Sciatic nerve (tissue), 2 donors: ENCODE results near the gene EPHA3. TPM values are rescaled to one million over a fixed set of nuclear protein-coding genes. Genes with fewer than 3 reads are reported as not detected.
A peak's percentile ranks its signal among the peaks of the same experiment; 100 is the strongest.

Experiments
- ATAC-seq: fragments of 200-7000 bp; cut with Tn5 transposase; one replicate; pipeline ENCODE4 v1.9.1; 2020; ENCODE audit warnings: mild to moderate bottlenecking, moderate library complexity
- DNase-seq: peaks from one replicate; pipeline ENCODE4 v3.0.0-alpha.2; 2020; ENCODE audit warnings: low spot score
- intact Hi-C: fragments of 100-400 bp; cut with DNase I; formaldehyde crosslinking; loops from one replicate; pipeline ENCODE4 v1.14.2; 2022
- total RNA-seq: library from RNA; stranded (reverse); fragmentation: NEBNext Ultra II Directional; extraction: Animal tissue kit (Norgen Biotek cat#: 25700); gene quantifications from one replicate; pipeline ENCODE4 v1.2.1, GENCODE V29; 2021
- donor health status: DM: no; HTN: no; CAD: no.
- donor health status: DM: no; HTN: no; CAD: no.

EPHA3 gene
- total RNA-seq, 1 donor from 2014 or later, result 12.6 TPM

GRCh38 chr3:89138048-89138447, 30.6 kb downstream of the EPHA3 start:
- ATAC-seq (no peak), DNase-seq (no peak)
- intact Hi-C loops, result no loop called here

GRCh38 chr3:89139870-89140269, 32.4 kb downstream of the EPHA3 start:
- ATAC-seq, result no peak
- DNase-seq, result no peak
- intact Hi-C loops, result no loop called here

- ATAC-seq, result no peak
- intact Hi-C loops, result no loop called here
- DNase-seq, result no peak
These were observed 36.7 kb downstream of the EPHA3 start for GRCh38 chr3:89144080-89144479.

GRCh38 chr3:89145995-89146394, 38.6 kb downstream of the EPHA3 start:
- DNase-seq (no peak), ATAC-seq (peak; percentile 91)
- intact Hi-C loops, result no loop called here

GRCh38 chr3:89154416-89154815, 47.0 kb downstream of the EPHA3 start:
- no peak for ATAC-seq
- intact Hi-C loops, result no loop called here
- no peak for DNase-seq

- intact Hi-C loops, result no loop called here
- no peak for DNase-seq
- peak; percentile 36 for ATAC-seq
These were observed 48.4 kb downstream of the EPHA3 start for GRCh38 chr3:89155811-89156210.

- ATAC-seq (no peak), DNase-seq (no peak)
- intact Hi-C loops, result no loop called here
These were observed 50.2 kb downstream of the EPHA3 start for GRCh38 chr3:89157575-89157974.

- no peak for DNase-seq
- intact Hi-C loops, result no loop called here
- no peak for ATAC-seq
These were observed 52.2 kb downstream of the EPHA3 start for GRCh38 chr3:89159605-89160004.

- intact Hi-C loops, result no loop called here
- no peak for ATAC-seq
These were observed 57.4 kb downstream of the EPHA3 start for GRCh38 chr3:89164774-89165173.

GRCh38 chr3:89165636-89166263, 58.3 kb downstream of the EPHA3 start:
- DNase-seq (no peak), ATAC-seq (no peak)
- intact Hi-C loops, result no loop called here

More at GRCh38 chr3:89164774-89165173, 57.4 kb downstream of the EPHA3 start:
- DNase-seq, result no peak

GRCh38 chr3:89171687-89172545, 64.5 kb downstream of the EPHA3 start:
- intact Hi-C loops, result no loop called here
- no peak for DNase-seq
- no peak for ATAC-seq

- DNase-seq (no peak), ATAC-seq (no peak)
- intact Hi-C loops, result no loop called here
These were observed 66.1 kb downstream of the EPHA3 start for GRCh38 chr3:89173546-89173945.

- DNase-seq (no peak), ATAC-seq (peak; percentile 82)
- intact Hi-C loops, result no loop called here
These were observed 72.1 kb downstream of the EPHA3 start for GRCh38 chr3:89179355-89180001.

- DNase-seq (no peak), ATAC-seq (peak; percentile 47)
- intact Hi-C loops, result no loop called here
These were observed 72.9 kb downstream of the EPHA3 start for GRCh38 chr3:89180334-89180733.

GRCh38 chr3:89182056-89182455, 74.6 kb downstream of the EPHA3 start:
- ATAC-seq (no peak), DNase-seq (no peak)
- intact Hi-C loops, result no loop called here

- DNase-seq (no peak), ATAC-seq (no peak)
- intact Hi-C loops, result no loop called here
These were observed 77.0 kb downstream of the EPHA3 start for GRCh38 chr3:89184151-89184995.

- DNase-seq (no peak), ATAC-seq (no peak)
- intact Hi-C loops, result no loop called here
These were observed 79.0 kb downstream of the EPHA3 start for GRCh38 chr3:89186456-89186855.

- intact Hi-C loops, result no loop called here
- no peak for ATAC-seq
- DNase-seq, result no peak
These were observed 91.2 kb downstream of the EPHA3 start for GRCh38 chr3:89198591-89198990.

- ATAC-seq (no peak), DNase-seq (no peak)
- intact Hi-C loops, result no loop called here
These were observed 105.2 kb downstream of the EPHA3 start for GRCh38 chr3:89212619-89213018.
